ENCODE data around the gene LSAMP.
"Not testable (repeated sequence)": the region's sequence is repeated elsewhere in the genome, so short reads cannot be mapped to it uniquely, and the experiment has no call there.

DNA sequence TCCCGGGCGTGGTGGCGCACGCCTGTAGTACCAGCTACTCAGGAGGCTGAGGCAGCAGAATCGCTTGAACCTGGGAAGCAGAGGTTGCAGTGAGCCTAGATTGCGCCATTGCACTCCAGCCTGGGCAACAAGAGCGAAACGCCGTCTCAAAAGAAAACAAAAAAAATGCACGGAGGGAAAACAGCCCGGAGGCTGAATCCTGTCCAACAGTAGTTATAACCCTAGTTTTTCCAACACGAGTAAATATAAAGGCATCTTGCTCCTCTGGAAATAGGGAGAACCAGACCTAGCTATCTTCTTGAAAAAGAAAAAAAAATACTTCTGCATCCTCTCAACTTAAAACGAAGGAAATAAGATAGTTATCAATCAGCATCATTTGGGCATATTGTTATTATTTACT lies 661.9 kb downstream of the LSAMP start:
- not testable (repeated sequence) for TF ChIP-seq CTCF, POLR2A (IDR thresholded peaks at IDR 0.05)

Measured in lower leg skin (tissue), 3 donors.